Keratinocyte (primary cell): ENCODE measurements around the gene KLHL14.

ENCODE experiments used
- EZH2 ChIP-seq: IDR thresholded peaks from one replicate; pipeline ENCODE4 v1.6.1; 2012; ENCODE audit warnings: inconsistent platforms, mild to moderate bottlenecking, low read length, moderate library complexity
- TF ChIP-seq, protein P1 (sequence below), 3 experiments: IDR thresholded peaks in 1 of 3; conservative IDR thresholded peaks in 1 of 3; optimal IDR thresholded peaks in 1 of 3; 2 replicates in 2 of 3; 3 replicates in 1 of 3; pipeline versions ENCODE3 to v1.5.1; 2011; ENCODE audit warnings: low read length in 3 of 3, mild to moderate bottlenecking in 3 of 3, moderate library complexity in 2 of 3, control low read depth in 1 of 3, inconsistent platforms in 1 of 3; ENCODE audit not compliant: insufficient read depth in 2 of 3; ENCODE audit errors: extremely low read depth in 1 of 3

DNA sequence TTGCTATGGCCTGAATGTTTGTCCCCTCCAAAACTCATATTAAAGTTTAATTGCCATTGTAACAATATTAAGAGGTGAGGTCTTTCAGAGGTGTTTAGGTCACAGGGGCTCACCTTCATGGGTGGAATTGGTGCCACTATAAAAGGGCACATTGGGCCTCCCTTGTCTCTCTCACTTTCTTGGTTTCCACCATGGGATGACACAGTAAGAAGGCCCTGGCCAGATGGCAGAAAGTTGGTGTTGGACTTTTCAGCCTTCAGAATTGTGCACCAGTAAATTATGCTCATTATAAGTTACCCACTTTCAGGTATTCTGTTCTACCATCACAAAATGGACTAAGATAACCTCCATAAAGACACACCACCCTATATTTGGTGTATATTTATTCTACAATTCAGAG lies 102.1 kb downstream of the KLHL14 start:
- TF ChIP-seq, protein P1, sequence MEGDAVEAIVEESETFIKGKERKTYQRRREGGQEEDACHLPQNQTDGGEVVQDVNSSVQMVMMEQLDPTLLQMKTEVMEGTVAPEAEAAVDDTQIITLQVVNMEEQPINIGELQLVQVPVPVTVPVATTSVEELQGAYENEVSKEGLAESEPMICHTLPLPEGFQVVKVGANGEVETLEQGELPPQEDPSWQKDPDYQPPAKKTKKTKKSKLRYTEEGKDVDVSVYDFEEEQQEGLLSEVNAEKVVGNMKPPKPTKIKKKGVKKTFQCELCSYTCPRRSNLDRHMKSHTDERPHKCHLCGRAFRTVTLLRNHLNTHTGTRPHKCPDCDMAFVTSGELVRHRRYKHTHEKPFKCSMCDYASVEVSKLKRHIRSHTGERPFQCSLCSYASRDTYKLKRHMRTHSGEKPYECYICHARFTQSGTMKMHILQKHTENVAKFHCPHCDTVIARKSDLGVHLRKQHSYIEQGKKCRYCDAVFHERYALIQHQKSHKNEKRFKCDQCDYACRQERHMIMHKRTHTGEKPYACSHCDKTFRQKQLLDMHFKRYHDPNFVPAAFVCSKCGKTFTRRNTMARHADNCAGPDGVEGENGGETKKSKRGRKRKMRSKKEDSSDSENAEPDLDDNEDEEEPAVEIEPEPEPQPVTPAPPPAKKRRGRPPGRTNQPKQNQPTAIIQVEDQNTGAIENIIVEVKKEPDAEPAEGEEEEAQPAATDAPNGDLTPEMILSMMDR (optimal IDR thresholded peaks at IDR 0.05 in 1 of 3, IDR thresholded peaks at IDR 0.05 in 1 of 3, conservative IDR thresholded peaks at IDR 0.05 in 1 of 3; ENCODE audit: extremely low read depth in 1 of 3, insufficient read depth in 2 of 3, low read length in 3 of 3): no peak
- no peak for TF ChIP-seq EZH2
